Fibroblast of gingiva (primary cell): ENCODE measurements around the gene INHBC.

Experiments
- DNase-seq: peaks from one replicate; pipeline ENCODE4 v3.0.0-alpha.2; 2011; ENCODE audit warnings: low read depth

Gene INHBC

GRCh38 chr12:57469296-57470164, 34.9 kb downstream of the INHBC start:
- DNase-seq: no peak

GRCh38 chr12:57470286-57470969, 35.8 kb downstream of the INHBC start:
- no peak for DNase-seq

- DNase-seq: no peak
Measured at GRCh38 chr12:57470970-57471656, 36.5 kb downstream of the INHBC start.

- no peak for DNase-seq
Measured at GRCh38 chr12:57471661-57472060, 37.1 kb downstream of the INHBC start.

GRCh38 chr12:57472391-57472790, 37.8 kb downstream of the INHBC start:
- no peak for DNase-seq

GRCh38 chr12:57473392-57473791, 38.8 kb downstream of the INHBC start:
- no peak for DNase-seq

GRCh38 chr12:57473886-57474285, 39.3 kb downstream of the INHBC start:
- no peak for DNase-seq

- DNase-seq: no peak
Measured at GRCh38 chr12:57474430-57474829, 39.8 kb downstream of the INHBC start.

- no peak for DNase-seq
Measured at GRCh38 chr12:57474862-57475261, 40.3 kb downstream of the INHBC start.

GRCh38 chr12:57475271-57476161, 40.9 kb downstream of the INHBC start:
- DNase-seq: no peak

GRCh38 chr12:57476162-57476992, 41.8 kb downstream of the INHBC start:
- DNase-seq: no peak

- no peak for DNase-seq
Measured at GRCh38 chr12:57476993-57477709, 42.6 kb downstream of the INHBC start.

GRCh38 chr12:57477710-57478681, 43.4 kb downstream of the INHBC start:
- no peak for DNase-seq

GRCh38 chr12:57479043-57479375, 44.4 kb downstream of the INHBC start:
- no peak for DNase-seq

- DNase-seq: no peak
Measured at GRCh38 chr12:57479376-57480115, 45.0 kb downstream of the INHBC start, which contains the start of gene ARHGAP9. TSS of gene ARHGAP9 (minus strand) at chr12:57479866. CDS start at chr12:57479406, 460 bp downstream.

- no peak for DNase-seq
Measured at GRCh38 chr12:57481671-57482070, 47.1 kb downstream of the INHBC start.

- no peak for DNase-seq
Measured at GRCh38 chr12:57483466-57483865, 48.9 kb downstream of the INHBC start.

- no peak for DNase-seq
Measured at GRCh38 chr12:57485695-57486094, 51.1 kb downstream of the INHBC start.
